Measurements from ENCODE around the gene ITGB3.

The ITGB3 gene

GRCh38 chr17:47275245-47275984 is 21.8 kb downstream of the ITGB3 start:
- DNase-seq (ENCODE audit: low read depth, low spot score), result peak; percentile 96

- no peak for DNase-seq (ENCODE audit: low read depth, low spot score)
Measured at GRCh38 chr17:47276444-47276843, 22.8 kb downstream of the ITGB3 start.

GRCh38 chr17:47276868-47277267 is 23.2 kb downstream of the ITGB3 start:
- peak; percentile 95 for DNase-seq (ENCODE audit: low read depth, low spot score)

- DNase-seq (ENCODE audit: low read depth, low spot score), result no peak
Measured at GRCh38 chr17:47277921-47278320, 24.3 kb downstream of the ITGB3 start.

- DNase-seq (ENCODE audit: low read depth, low spot score), result no peak
Measured at GRCh38 chr17:47278561-47278960, 24.9 kb downstream of the ITGB3 start.

- DNase-seq (ENCODE audit: low read depth, low spot score), result peak; percentile 45
Measured at GRCh38 chr17:47279062-47279801, 25.6 kb downstream of the ITGB3 start.

GRCh38 chr17:47280072-47280811 is 26.6 kb downstream of the ITGB3 start:
- DNase-seq (ENCODE audit: low read depth, low spot score), result no peak

GRCh38 chr17:47281216-47281615 is 27.6 kb downstream of the ITGB3 start:
- no peak for DNase-seq (ENCODE audit: low read depth, low spot score)

GRCh38 chr17:47285003-47285402 is 31.4 kb downstream of the ITGB3 start:
- no peak for DNase-seq (ENCODE audit: low read depth, low spot score)

GRCh38 chr17:47286198-47286914 is 32.7 kb downstream of the ITGB3 start:
- DNase-seq (ENCODE audit: low read depth, low spot score), result no peak

- DNase-seq (ENCODE audit: low read depth, low spot score), result no peak
Measured at GRCh38 chr17:47287068-47287467, 33.4 kb downstream of the ITGB3 start.

GRCh38 chr17:47287639-47288038 is 34.0 kb downstream of the ITGB3 start:
- no peak for DNase-seq (ENCODE audit: low read depth, low spot score)

- no peak for DNase-seq (ENCODE audit: low read depth, low spot score)
Measured at GRCh38 chr17:47288531-47289116, 35.0 kb downstream of the ITGB3 start.

GRCh38 chr17:47289302-47289701 is 35.7 kb downstream of the ITGB3 start:
- DNase-seq (ENCODE audit: low read depth, low spot score), result no peak

GRCh38 chr17:47290870-47291241 is 37.2 kb downstream of the ITGB3 start:
- no peak for DNase-seq (ENCODE audit: low read depth, low spot score)

GRCh38 chr17:47291242-47291873 is 37.7 kb downstream of the ITGB3 start:
- no peak for DNase-seq (ENCODE audit: low read depth, low spot score)

GRCh38 chr17:47292206-47292605 is 38.6 kb downstream of the ITGB3 start:
- no peak for DNase-seq (ENCODE audit: low read depth, low spot score)

- no peak for DNase-seq (ENCODE audit: low read depth, low spot score)
Measured at GRCh38 chr17:47295037-47295873, 41.6 kb downstream of the ITGB3 start.

- no peak for DNase-seq (ENCODE audit: low read depth, low spot score)
Measured at GRCh38 chr17:47295874-47296255, 42.2 kb downstream of the ITGB3 start.

Data from ELF-1 (cell line).